IMR-90 (cell line): ENCODE measurements around the gene RBM23. TPM values are rescaled to one million over a fixed set of nuclear protein-coding genes. Genes with fewer than 3 reads are reported as not detected.

ENCODE experiments used
- ATAC-seq: fragments of 200-7000 bp; cut with Tn5 transposase; 2 replicates; pipeline ENCODE4 v1.9.1; 2020; ENCODE audit warnings: low read depth, mild to moderate bottlenecking, moderate library complexity
- BruUV-seq: library from RNA; stranded (reverse); fragments of 400-500 nt; replicated peaks from 2 replicates; lab custom pipeline; 2021; lab: Mats Ljungman, UMichigan
- CTCF ChIA-PET: fragments of 300-600 bp; formaldehyde crosslinking; extraction: SDS; loops from one replicate; lab custom pipeline; 2021; ENCODE audit warnings: antibody characterized with exemption; lab: Yijun Ruan, JAX
- POLR2A ChIA-PET: fragments of 300-600 bp; sonication (Branson Sonifier 250); formaldehyde crosslinking; loops from one replicate; lab custom pipeline; 2022; ENCODE audit warnings: antibody characterized with exemption; ENCODE audit not compliant: unreplicated experiment; lab: Charles Lee
- DNase-seq: peaks from one replicate; pipeline ENCODE4 v3.0.0; 2013
- H2AFZ ChIP-seq: replicated peaks from 2 replicates; pipeline ENCODE3; 2013; ENCODE audit warnings: low read length, mild to moderate bottlenecking; ENCODE audit not compliant: poor library complexity
- H2AK5ac ChIP-seq: 2 replicates; pipeline ENCODE4 v1.6.1; 2013; ENCODE audit warnings: low read depth, low read length, inconsistent platforms
- H2AK9ac ChIP-seq: replicated peaks from 2 replicates; pipeline ENCODE3; 2013; ENCODE audit warnings: mild to moderate bottlenecking, low read depth, low read length, moderate library complexity; ENCODE audit not compliant: poor library complexity
- H2BK120ac ChIP-seq: 2 replicates; pipeline ENCODE4 v1.6.1; 2013; ENCODE audit warnings: low read depth, low read length, inconsistent platforms
- H2BK15ac ChIP-seq: 3 replicates; pipeline ENCODE4 v1.6.1; 2013; ENCODE audit warnings: low read depth, low read length, inconsistent platforms
- H2BK20ac ChIP-seq: 2 replicates; pipeline ENCODE4 v1.6.1; 2013; ENCODE audit warnings: low read depth, mild to moderate bottlenecking, inconsistent platforms, low read length, moderate library complexity
- H2BK5ac ChIP-seq: 2 replicates; pipeline ENCODE4 v1.6.1; 2013; ENCODE audit warnings: mild to moderate bottlenecking, low read depth, low read length, inconsistent platforms; ENCODE audit not compliant: poor library complexity, severe bottlenecking
- H3K14ac ChIP-seq: replicated peaks from 2 replicates; pipeline ENCODE4 v1.6.1; 2013; ENCODE audit warnings: low read depth, low read length, inconsistent platforms
- H3K18ac ChIP-seq: 2 replicates; pipeline ENCODE4 v1.6.1; 2013; ENCODE audit warnings: low read depth, low read length, control low read depth
- H3K23ac ChIP-seq: 2 replicates; pipeline ENCODE4 v1.6.1; 2013; ENCODE audit warnings: low read depth, low read length, inconsistent platforms
- H3K27ac ChIP-seq: 2 replicates; pipeline ENCODE4 v1.5.1; 2013; ENCODE audit warnings: mild to moderate bottlenecking, control low read depth, low read length; ENCODE audit not compliant: insufficient read depth
- H3K27me3 ChIP-seq: 2 replicates; pipeline ENCODE4 v1.6.1; 2013; ENCODE audit warnings: low read length; ENCODE audit not compliant: control insufficient read depth, insufficient read depth
- H3K36me3 ChIP-seq: 2 replicates; pipeline ENCODE4 v1.6.1; 2013; ENCODE audit warnings: low read length, mixed read lengths; ENCODE audit not compliant: control insufficient read depth, insufficient read depth
- H3K4ac ChIP-seq: 2 replicates; pipeline ENCODE4 v1.6.1; 2013; ENCODE audit warnings: low read depth, low read length, inconsistent platforms
- H3K4me1 ChIP-seq: 2 replicates; pipeline ENCODE4 v1.6.1; 2013; ENCODE audit warnings: low read length, mixed read lengths; ENCODE audit not compliant: control insufficient read depth, insufficient read depth
- H3K4me2 ChIP-seq: 2 replicates; pipeline ENCODE4 v1.6.1; 2013; ENCODE audit warnings: low read depth, mild to moderate bottlenecking, control low read depth, low read length, moderate library complexity
- H3K4me3 ChIP-seq: 2 replicates; pipeline ENCODE4 v1.5.1; 2013; ENCODE audit warnings: low read depth, mild to moderate bottlenecking, control low read depth, low read length, moderate library complexity; ENCODE audit not compliant: insufficient read depth
- H3K56ac ChIP-seq: 2 replicates; pipeline ENCODE4 v1.6.1; 2013; ENCODE audit warnings: low read length, inconsistent platforms; ENCODE audit not compliant: insufficient read depth; ENCODE audit errors: extremely low read depth
- H3K79me1 ChIP-seq, 2 experiments: 2 replicates each; pipeline ENCODE4 v1.6.1; 2013; ENCODE audit warnings: low read length in 2 of 2, inconsistent platforms in 1 of 2, low read depth in 1 of 2
- H3K9ac ChIP-seq: 2 replicates; pipeline ENCODE4 v1.6.1; 2013; ENCODE audit warnings: low read depth, low read length, control low read depth
- H3K9me1 ChIP-seq: 2 replicates; pipeline ENCODE4 v1.6.1; 2013; ENCODE audit warnings: low read length, inconsistent platforms; ENCODE audit not compliant: insufficient read depth
- H3K9me3 ChIP-seq: 2 replicates; pipeline ENCODE4 v1.6.1; 2013; ENCODE audit warnings: low read length; ENCODE audit not compliant: control insufficient read depth, insufficient read depth
- H4K20me1 ChIP-seq: 2 replicates; pipeline ENCODE4 v1.6.1; 2013; ENCODE audit warnings: low read length, inconsistent platforms; ENCODE audit not compliant: insufficient read depth
- H4K5ac ChIP-seq: 2 replicates; pipeline ENCODE4 v1.6.1; 2013; ENCODE audit warnings: mild to moderate bottlenecking, low read depth, low read length, control low read depth
- H4K8ac ChIP-seq, 2 experiments: 2 replicates each; pipeline ENCODE4 v1.6.1; 2013; ENCODE audit warnings: low read depth in 2 of 2, low read length in 2 of 2, control low read depth in 1 of 2, inconsistent platforms in 1 of 2
- H4K91ac ChIP-seq: 2 replicates; pipeline ENCODE4 v1.6.1; 2013; ENCODE audit warnings: low read depth, low read length, inconsistent platforms; ENCODE audit not compliant: insufficient read depth
- BHLHE40 ChIP-seq: fragments of 150-350 bp; IDR thresholded peaks from 2 replicates; pipeline ENCODE4 v1.6.1; 2016; ENCODE audit warnings: mild to moderate bottlenecking, low read depth, low read length
- CTCF ChIP-seq: conservative IDR thresholded peaks from 2 replicates; pipeline ENCODE4 v1.5.1; 2012; ENCODE audit warnings: mild to moderate bottlenecking, low read depth, low read length, improper control_type of control experiment
- WGBS, 2 experiments: methylation state at CpG; one replicate each; pipeline versions ENCODE4 v1.1.5 to v1.1.7; 2013; ENCODE audit warnings: missing lambda C conversion rate in 2 of 2; ENCODE audit not compliant: insufficient read length in 1 of 2; ENCODE audit errors: extremely low coverage in 2 of 2; 5-methylcytosine and 5-hydroxymethylcytosine counted together
- dilution Hi-C: fragments of 300-500 bp; cut with HindIII; formaldehyde crosslinking; loops from one replicate; pipeline ENCODE4 v1.14.3; 2018; ENCODE audit warnings: low sequenced_read_pairs; ENCODE audit not compliant: unreplicated experiment
- in situ Hi-C: fragments of 300-500 bp; cut with MboI; formaldehyde crosslinking; loops from 3 replicates; pipeline ENCODE4 v1.14.3; 2019; ENCODE audit warnings: low sequenced_read_pairs, inconsistent platforms, mixed read lengths
- intact Hi-C: fragments of 100-400 bp; cut with micrococcal nuclease; formaldehyde crosslinking; loops from 2 replicates; pipeline ENCODE4 v1.10.0; 2022
- polyA plus RNA-seq, 3 experiments: library from polyadenylated mRNA; depleted of rRNA; stranded (reverse); fragments of >200 nt; gene quantifications; 2 replicates each; pipeline ENCODE4 v1.2.3, GENCODE V29; 2012; ENCODE audit warnings: low replicate concordance in 1 of 3
- total RNA-seq: library from RNA; depleted of rRNA; stranded (reverse); fragments of >200 nt; gene quantifications from 2 replicates; pipeline ENCODE4 v1.2.3, GENCODE V29; 2012

Gene RBM23
- total and polyA plus RNA-seq, 2 of the 4 experiments (the other 2 are of a cell fraction), result 44.7 to 375 TPM

GRCh38 chr14:22928237-22929103, 9.5 kb upstream of the RBM23 start:
- Histone ChIP-seq H3K79me1 (peaks cover 7 to 43% of the 10 kb centered on the region in 2 experiments), H2BK5ac (peak overlapping the region; percentile 72), H3K9ac (peak overlapping the region; percentile 80), H2BK120ac (0 out of 2 replicates have a peak overlapping the region, but pooled peaks have one; percentile 34), H3K4me1 (peaks cover 3% of the 10 kb centered on the region; the same call in 1 of the 2 replicates), H3K23ac (peak overlapping the region; percentile 59), H3K9me3 (no peaks in the 10 kb centered on the region), H3K56ac (peak overlapping the region; percentile 68), H4K91ac (peak overlapping the region; percentile 83), H3K4me2 (peak overlapping the region; percentile 83), H4K8ac (peak overlapping the region; percentile 33 to 95), H2AK9ac (peak overlapping the region; percentile 98), H2AFZ (peak overlapping the region; percentile 99), H3K4me3 (peak overlapping the region; percentile 64), H3K9me1 (peaks cover 8% of the 10 kb centered on the region; the same call in 1 of the 2 replicates), H3K27me3 (no peaks in the 10 kb centered on the region), H3K14ac (peak overlapping the region; percentile 90), H2BK20ac (no peak overlapping the region), H3K36me3 (peaks cover 21% of the 10 kb centered on the region), H4K5ac (peak overlapping the region; percentile 54; the same call in 1 of the 2 replicates), H3K27ac (peak overlapping the region; percentile 82), H3K18ac (peak overlapping the region; percentile 11; the same call in 1 of the 2 replicates), H2BK15ac (no peak overlapping the region; the same call in 2 of the 3 replicates), H3K4ac (peak overlapping the region; percentile 84), H4K20me1 (no peaks in the 10 kb centered on the region), H2AK5ac (peak overlapping the region; percentile 76)
- peak; percentile 43; the same call in 1 of the 2 replicates for TF ChIP-seq BHLHE40
- no peak for TF ChIP-seq CTCF
- ChIA-PET CTCF (interaction anchor here (1.1 to 2.1 kb wide), 5 partner anchors 10 to 58 kb away, joined by 3 to 13 read pairs (median 5); partner anchors contain the start of genes AJUBA, HAUS4 and RBM23), POLR2A (no interaction called here)
- WGBS, 2 experiments, result 0% methylated on average over 4 of the region's 12 CpGs; no CpG with 5 or more reads in 1 of the 2 experiments
- in situ Hi-C loops (no loop called here), dilution Hi-C loops (no loop called here), intact Hi-C loops (loop anchor here (2.0 kb wide), 2 partner anchors 54 to 134 kb away; partner anchors contain the start of gene AJUBA)
- BruUV-seq, result no TSS peak
- DNase-seq, result no peak
- no peak for ATAC-seq
